ENCODE data around the gene XPA. TPM values are rescaled to one million over a fixed set of nuclear protein-coding genes. Genes with fewer than 3 reads are reported as not detected.
"Not testable (repeated sequence)": the region's sequence is repeated elsewhere in the genome, so short reads cannot be mapped to it uniquely, and the experiment has no call there.

Gene XPA
- total RNA-seq: 6.3 TPM

- peak; percentile 98 for ATAC-seq
Measured at GRCh38 chr9:97696803-97697601, at the start of gene XPA. Gene XPA (minus strand): TSS chr9:97697340. CDS start chr9:97697292, 48 bp downstream.

GRCh38 chr9:97744710-97745708, 47.9 kb upstream of the XPA start:
- no peak for ATAC-seq

GRCh38 chr9:97744025-97744424, 46.9 kb upstream of the XPA start:
- ATAC-seq: not testable (repeated sequence)

- ATAC-seq: no peak
Measured at GRCh38 chr9:97742545-97742944, 45.4 kb upstream of the XPA start.

GRCh38 chr9:97741947-97742346, 44.8 kb upstream of the XPA start:
- no peak for ATAC-seq

GRCh38 chr9:97740848-97741821, 44.0 kb upstream of the XPA start:
- ATAC-seq: peak; percentile 88

GRCh38 chr9:97737429-97737828, 40.3 kb upstream of the XPA start:
- no peak for ATAC-seq

GRCh38 chr9:97735070-97735600, 38.0 kb upstream of the XPA start:
- ATAC-seq: peak; percentile 56

- ATAC-seq: no peak
Measured at GRCh38 chr9:97726716-97727115, 29.6 kb upstream of the XPA start.

- ATAC-seq: no peak
Measured at GRCh38 chr9:97723819-97724218, 26.7 kb upstream of the XPA start.

- ATAC-seq: no peak
Measured at GRCh38 chr9:97722331-97722730, 25.2 kb upstream of the XPA start.

GRCh38 chr9:97721396-97721795, 24.3 kb upstream of the XPA start:
- no peak for ATAC-seq

- ATAC-seq: no peak
Measured at GRCh38 chr9:97717866-97718265, 20.7 kb upstream of the XPA start.

- ATAC-seq: peak; percentile 74
Measured at GRCh38 chr9:97714435-97714834, 17.3 kb upstream of the XPA start.

GRCh38 chr9:97711223-97711626, 14.1 kb upstream of the XPA start:
- ATAC-seq: no peak

GRCh38 chr9:97710356-97711222, 13.4 kb upstream of the XPA start:
- peak; percentile 80 for ATAC-seq

- no peak for ATAC-seq
Measured at GRCh38 chr9:97706246-97706645, 9.1 kb upstream of the XPA start.

GRCh38 chr9:97705354-97705950, 8.3 kb upstream of the XPA start:
- no peak for ATAC-seq

- ATAC-seq: peak; percentile 75
Measured at GRCh38 chr9:97704851-97705250, 7.7 kb upstream of the XPA start.

GRCh38 chr9:97704345-97704677, 7.2 kb upstream of the XPA start:
- peak; percentile 33 for ATAC-seq

All from esophagus mucosa (tissue), 1 donor.